Osteoblast (primary cell): ENCODE results near the gene HDAC8. TPM values are rescaled to one million over a fixed set of nuclear protein-coding genes. Genes with fewer than 3 reads are reported as not detected.

Experiments
- DNase-seq: peaks from one replicate; pipeline ENCODE4 v3.0.0; 2011; ENCODE audit warnings: low spot score, mixed read lengths; ENCODE audit not compliant: insufficient read length; ENCODE audit errors: missing footprints
- H2AFZ ChIP-seq: 2 replicates; pipeline ENCODE4 v1.6.0; 2011; ENCODE audit warnings: mild to moderate bottlenecking, low read length
- H3K27ac ChIP-seq: 2 replicates; pipeline ENCODE4 v1.5.1; 2011; ENCODE audit warnings: mild to moderate bottlenecking, low read depth, low read length, moderate library complexity
- H3K27me3 ChIP-seq: 2 replicates; pipeline ENCODE4 v1.6.0; 2012; ENCODE audit warnings: mild to moderate bottlenecking, control low read depth, inconsistent platforms, low read length, moderate library complexity; ENCODE audit not compliant: insufficient read depth
- H3K36me3 ChIP-seq: 2 replicates; pipeline ENCODE4 v1.5.1; 2011; ENCODE audit warnings: mild to moderate bottlenecking, low read length, control low read depth, moderate library complexity; ENCODE audit not compliant: insufficient read depth
- H3K4me1 ChIP-seq: 2 replicates; pipeline ENCODE4 v1.5.1; 2011; ENCODE audit warnings: mild to moderate bottlenecking, low read length, control low read depth, moderate library complexity; ENCODE audit not compliant: insufficient read depth
- H3K4me2 ChIP-seq: 2 replicates; pipeline ENCODE4 v1.6.0; 2011; ENCODE audit warnings: mild to moderate bottlenecking, low read length; ENCODE audit not compliant: insufficient read depth
- H3K4me3 ChIP-seq: fragments of 200-600 bp; sonication (generic); 3 replicates; pipeline ENCODE4 v1.5.1; 2012; ENCODE audit warnings: mild to moderate bottlenecking, low read length, inconsistent platforms; ENCODE audit not compliant: insufficient read depth
- H3K79me2 ChIP-seq: 2 replicates; pipeline ENCODE4 v1.6.0; 2012; ENCODE audit warnings: mild to moderate bottlenecking, low read length, control low read depth, inconsistent platforms; ENCODE audit not compliant: insufficient read depth
- H3K9me3 ChIP-seq: 2 replicates; pipeline ENCODE4 v1.5.1; 2011; ENCODE audit warnings: low read depth, low read length, control low read depth
- H4K20me1 ChIP-seq: 2 replicates; pipeline ENCODE4 v1.6.0; 2012; ENCODE audit warnings: mild to moderate bottlenecking, low read length, control low read depth; ENCODE audit not compliant: insufficient read depth
- total RNA-seq: library from RNA; depleted of rRNA; stranded (reverse); fragments of >200 nt; gene quantifications from 2 replicates; pipeline ENCODE4 v1.2.3, GENCODE V29; 2012
- TF ChIP-seq, protein P1 (sequence below): IDR thresholded peaks from 2 replicates; pipeline ENCODE4 v1.5.1; 2011; ENCODE audit warnings: mild to moderate bottlenecking, low read depth, low read length, moderate library complexity; ENCODE audit errors: extremely low read depth

The HDAC8 gene
- total RNA-seq, 1 donor = 24.6 TPM

DNA sequence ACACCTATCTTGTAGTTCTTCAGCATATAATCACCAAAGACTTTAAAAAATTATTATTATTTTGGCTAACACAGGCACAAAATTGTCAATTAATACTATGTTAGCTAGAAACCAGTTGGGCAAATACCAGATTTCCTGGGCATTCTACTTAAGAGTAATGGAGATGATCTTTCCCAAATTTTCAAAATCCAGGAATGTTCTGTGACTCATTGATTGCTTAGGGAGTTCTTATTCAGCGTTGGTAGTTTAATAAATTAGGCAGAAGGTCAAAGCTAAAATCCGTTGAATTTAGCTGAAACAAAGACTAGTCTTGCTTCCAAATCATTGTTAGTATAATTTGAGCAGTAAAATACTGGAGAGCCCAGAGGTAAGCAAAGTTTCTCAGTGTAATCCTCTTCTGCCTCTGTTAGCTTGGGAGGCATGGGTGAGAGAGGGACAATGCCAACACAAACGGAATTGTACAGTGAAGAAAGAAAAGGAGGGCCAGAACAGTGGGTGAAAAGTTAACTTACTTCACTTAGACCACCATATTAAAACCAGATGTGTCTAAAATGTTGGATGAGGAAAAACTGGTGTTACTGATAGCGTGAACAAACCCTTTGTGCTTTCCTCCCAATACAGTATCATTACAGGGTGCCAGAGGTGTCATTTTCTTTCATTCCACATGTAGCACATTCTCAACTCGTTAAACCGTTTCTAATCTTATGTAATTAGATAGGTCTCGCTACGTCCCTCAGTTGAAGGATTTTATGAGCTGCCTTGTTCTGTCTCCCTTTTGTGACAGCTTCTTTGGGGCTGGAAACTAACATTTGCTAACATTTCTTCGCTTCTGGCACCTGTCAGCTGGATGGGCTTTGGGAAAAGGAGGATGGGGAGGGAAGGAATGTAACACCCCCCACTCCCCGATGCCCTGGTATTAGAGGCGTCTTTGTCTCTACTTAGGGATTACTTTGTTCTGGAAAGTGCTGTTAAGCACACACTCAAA is 179.5 kb downstream of the HDAC8 start:
- Histone ChIP-seq H3K9me3 (no peaks in the 10 kb centered on the region), H3K27ac (no peak overlapping the region), H3K4me3 (no peak overlapping the region), H3K27me3 (peaks cover 19% of the 10 kb centered on the region), H4K20me1 (no peaks in the 10 kb centered on the region), H3K36me3 (no peaks in the 10 kb centered on the region), H2AFZ (no peak overlapping the region), H3K79me2 (no peaks in the 10 kb centered on the region), H3K4me1 (peaks cover 30% of the 10 kb centered on the region), H3K4me2 (no peak overlapping the region)
- no peak for DNase-seq
- TF ChIP-seq, protein P1, sequence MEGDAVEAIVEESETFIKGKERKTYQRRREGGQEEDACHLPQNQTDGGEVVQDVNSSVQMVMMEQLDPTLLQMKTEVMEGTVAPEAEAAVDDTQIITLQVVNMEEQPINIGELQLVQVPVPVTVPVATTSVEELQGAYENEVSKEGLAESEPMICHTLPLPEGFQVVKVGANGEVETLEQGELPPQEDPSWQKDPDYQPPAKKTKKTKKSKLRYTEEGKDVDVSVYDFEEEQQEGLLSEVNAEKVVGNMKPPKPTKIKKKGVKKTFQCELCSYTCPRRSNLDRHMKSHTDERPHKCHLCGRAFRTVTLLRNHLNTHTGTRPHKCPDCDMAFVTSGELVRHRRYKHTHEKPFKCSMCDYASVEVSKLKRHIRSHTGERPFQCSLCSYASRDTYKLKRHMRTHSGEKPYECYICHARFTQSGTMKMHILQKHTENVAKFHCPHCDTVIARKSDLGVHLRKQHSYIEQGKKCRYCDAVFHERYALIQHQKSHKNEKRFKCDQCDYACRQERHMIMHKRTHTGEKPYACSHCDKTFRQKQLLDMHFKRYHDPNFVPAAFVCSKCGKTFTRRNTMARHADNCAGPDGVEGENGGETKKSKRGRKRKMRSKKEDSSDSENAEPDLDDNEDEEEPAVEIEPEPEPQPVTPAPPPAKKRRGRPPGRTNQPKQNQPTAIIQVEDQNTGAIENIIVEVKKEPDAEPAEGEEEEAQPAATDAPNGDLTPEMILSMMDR = no peak

DNA sequence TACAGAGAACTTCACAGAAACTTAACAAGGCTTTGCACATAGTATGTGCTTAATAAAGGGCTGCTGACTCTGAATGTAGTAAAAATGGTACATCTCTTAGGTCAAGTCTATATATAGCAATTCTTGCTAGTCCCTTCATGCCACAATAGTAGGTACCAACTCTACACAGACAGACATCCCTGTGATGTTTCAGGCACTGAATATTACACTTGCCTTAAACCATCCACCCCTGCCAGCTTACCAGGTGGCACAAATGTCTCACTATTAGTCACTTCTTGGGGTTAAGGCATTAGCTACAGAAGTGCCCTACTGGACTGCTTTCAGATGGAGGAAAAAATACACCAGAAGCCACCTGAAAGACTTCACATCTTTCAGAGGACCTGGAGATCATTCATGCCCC is 180.6 kb downstream of the HDAC8 start:
- no peaks in the 10 kb centered on the region for H3K79me2 ChIP-seq
- DNase-seq = no peak
- H2AFZ ChIP-seq = no peak overlapping the region
- H3K4me3 ChIP-seq = no peak overlapping the region
- no peak overlapping the region for H3K4me2 ChIP-seq
- H3K4me1 ChIP-seq = peaks cover 30% of the 10 kb centered on the region
- H3K27me3 ChIP-seq = peaks cover 14% of the 10 kb centered on the region
- no peaks in the 10 kb centered on the region for H4K20me1 ChIP-seq
- H3K36me3 ChIP-seq = no peaks in the 10 kb centered on the region
- TF ChIP-seq, protein P1 = no peak
- no peak overlapping the region for H3K27ac ChIP-seq
- no peaks in the 10 kb centered on the region for H3K9me3 ChIP-seq

DNA sequence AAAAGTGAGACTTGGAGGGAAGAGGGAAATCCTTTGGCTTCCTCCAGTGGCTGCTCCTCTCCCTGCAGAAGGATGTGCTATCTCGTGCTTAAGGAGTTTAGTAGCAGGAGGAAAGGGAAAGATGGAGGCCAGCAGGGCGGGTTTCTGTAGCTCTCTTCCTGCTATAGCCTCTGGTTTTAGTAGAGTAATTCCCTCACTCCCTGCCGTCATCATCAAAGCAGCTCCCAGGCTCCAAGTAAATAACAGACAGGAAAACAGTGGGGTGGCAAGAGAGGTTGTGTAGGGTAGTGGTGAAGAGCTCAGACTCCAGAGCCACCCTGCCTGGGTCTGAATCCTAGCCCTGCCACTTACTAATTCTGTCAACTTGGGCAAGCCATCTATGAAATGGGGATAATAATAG is 185.4 kb downstream of the HDAC8 start:
- no peak for DNase-seq
- H2AFZ ChIP-seq = no peak overlapping the region
- H3K9me3 ChIP-seq = no peaks in the 10 kb centered on the region
- H3K4me2 ChIP-seq = no peak overlapping the region
- TF ChIP-seq, protein P1 = no peak
- no peaks in the 10 kb centered on the region for H3K79me2 ChIP-seq
- no peaks in the 10 kb centered on the region for H3K4me1 ChIP-seq
- no peak overlapping the region for H3K27ac ChIP-seq
- H3K4me3 ChIP-seq = no peak overlapping the region
- peaks cover 2% of the 10 kb centered on the region for H4K20me1 ChIP-seq
- peaks cover 16% of the 10 kb centered on the region for H3K27me3 ChIP-seq
- H3K36me3 ChIP-seq = no peaks in the 10 kb centered on the region

DNA sequence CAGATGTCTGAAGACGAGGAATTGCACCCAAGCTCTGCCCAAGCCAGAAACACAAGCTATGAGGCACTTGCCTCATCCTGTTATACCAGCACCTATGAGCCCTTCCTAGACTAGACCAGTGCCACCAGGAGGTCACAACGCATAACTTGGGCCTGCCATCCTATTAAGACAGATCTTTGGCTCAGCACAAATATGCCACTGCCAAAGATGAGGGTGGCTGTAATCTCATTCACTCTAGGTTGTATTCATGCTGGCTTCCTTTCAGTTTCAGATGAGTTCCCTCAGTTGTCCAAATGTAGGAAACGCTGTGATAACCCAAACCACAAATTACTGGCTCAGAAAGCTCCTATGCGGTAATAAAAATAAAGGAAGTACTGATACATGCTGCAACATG is 190.4 kb downstream of the HDAC8 start:
- Histone ChIP-seq H3K4me1 (no peaks in the 10 kb centered on the region), H4K20me1 (peaks cover 4% of the 10 kb centered on the region), H3K27ac (no peak overlapping the region), H2AFZ (no peak overlapping the region), H3K9me3 (no peaks in the 10 kb centered on the region), H3K4me2 (no peak overlapping the region), H3K36me3 (no peaks in the 10 kb centered on the region), H3K27me3 (peaks cover 12% of the 10 kb centered on the region), H3K79me2 (no peaks in the 10 kb centered on the region), H3K4me3 (no peak overlapping the region)
- TF ChIP-seq, protein P1 = no peak
- no peak for DNase-seq
